Neural cell (in vitro differentiated cells): ENCODE results near the gene MARCHF4. TPM values are rescaled to one million over a fixed set of nuclear protein-coding genes. Genes with fewer than 3 reads are reported as not detected.

Experiments used
- H2AFZ ChIP-seq: fragments of 200-600, 300-800 bp; sonication (generic), shearing (Covaris generic); 2 replicates; pipeline ENCODE4 v1.6.0; 2014; ENCODE audit warnings: low read depth, mild to moderate bottlenecking, antibody characterized with exemption, low read length, moderate library complexity
- H3F3A ChIP-seq: fragments of 200-600 bp; shearing (Covaris generic); 2 replicates; pipeline ENCODE4 v1.6.1; 2016; ENCODE audit warnings: mild to moderate bottlenecking, moderate library complexity, mixed read lengths, antibody characterized with exemption, low read length; ENCODE audit not compliant: insufficient read depth, poor library complexity, severe bottlenecking
- H3K27ac ChIP-seq: fragments of 200-600, 300-800 bp; sonication (generic), shearing (Covaris generic); 2 replicates; pipeline ENCODE4 v1.5.1; 2014; ENCODE audit warnings: mild to moderate bottlenecking, low read length, moderate library complexity
- H3K27me3 ChIP-seq: fragments of 300-800, 200-600 bp; sonication (generic), shearing (Covaris generic); 2 replicates; pipeline ENCODE4 v1.6.0; 2014; ENCODE audit warnings: mild to moderate bottlenecking, low read depth, low read length, moderate library complexity; ENCODE audit not compliant: insufficient read depth
- H3K36me3 ChIP-seq: fragments of 300-800, 200-600 bp; sonication (generic), shearing (Covaris generic); 2 replicates; pipeline ENCODE4 v1.5.1; 2014; ENCODE audit warnings: mild to moderate bottlenecking, antibody characterized with exemption, low read length, moderate library complexity; ENCODE audit not compliant: insufficient read depth
- H3K4me2 ChIP-seq: fragments of 300-800, 200-600 bp; sonication (generic), shearing (Covaris generic); 2 replicates; pipeline ENCODE4 v1.6.0; 2014; ENCODE audit warnings: mild to moderate bottlenecking, low read length
- H3K4me3 ChIP-seq: fragments of 300-800, 200-600 bp; sonication (generic), shearing (Covaris generic); 2 replicates; pipeline ENCODE4 v1.5.1; 2014; ENCODE audit warnings: mild to moderate bottlenecking, low read length, moderate library complexity
- H3K79me2 ChIP-seq: fragments of 200-600 bp; shearing (Covaris generic); replicated peaks from 2 replicates; pipeline ENCODE4 v1.6.0; 2014; ENCODE audit warnings: mild to moderate bottlenecking, low read length, moderate library complexity; ENCODE audit not compliant: insufficient read depth
- H3K9ac ChIP-seq: fragments of 300-800, 200-600 bp; sonication (generic), shearing (Covaris generic); 2 replicates; pipeline ENCODE4 v1.6.1; 2016; ENCODE audit warnings: mild to moderate bottlenecking, low read length, mixed read lengths
- H3K9me2 ChIP-seq: fragments of 200-600 bp; shearing (Covaris generic); 2 replicates; pipeline ENCODE4 v1.6.1; 2016; ENCODE audit warnings: mild to moderate bottlenecking, low read length, mixed read lengths; ENCODE audit not compliant: insufficient read depth
- H3K9me3 ChIP-seq: fragments of 200-600, 300-800 bp; sonication (generic), shearing (Covaris generic); 2 replicates; pipeline ENCODE4 v1.6.1; 2016; ENCODE audit warnings: mild to moderate bottlenecking, mixed run types, low read length, moderate library complexity, mixed read lengths
- H4K20me1 ChIP-seq: fragments of 200-600 bp; shearing (Covaris generic); 2 replicates; pipeline ENCODE4 v1.6.1; 2016; ENCODE audit warnings: mild to moderate bottlenecking, mixed run types; ENCODE audit not compliant: insufficient read depth
- CTCF ChIP-seq: fragments of 450-650 bp; IDR thresholded peaks from 2 replicates; pipeline ENCODE4 v1.5.1; 2014; ENCODE audit warnings: antibody characterized with exemption, mild to moderate bottlenecking, moderate library complexity; ENCODE audit not compliant: poor library complexity, severe bottlenecking
- EP300 ChIP-seq: fragments of 450-650 bp; conservative IDR thresholded peaks from 2 replicates; pipeline ENCODE4 v1.6.1; 2014; ENCODE audit warnings: antibody characterized with exemption, mild to moderate bottlenecking, moderate library complexity; ENCODE audit not compliant: poor library complexity, severe bottlenecking
- EZH2 ChIP-seq: fragments of 200-600, 300-800 bp; shearing (Covaris generic), sonication (generic); IDR thresholded peaks from 2 replicates; pipeline ENCODE4 v1.6.1; 2014; ENCODE audit warnings: antibody characterized with exemption, low read length, borderline replicate concordance, mild to moderate bottlenecking; ENCODE audit not compliant: insufficient read depth, poor library complexity, severe bottlenecking
- MXI1 ChIP-seq: fragments of 450-650 bp; conservative IDR thresholded peaks from 2 replicates; pipeline ENCODE4 v1.6.1; 2014; ENCODE audit warnings: antibody characterized with exemption, mild to moderate bottlenecking; ENCODE audit not compliant: poor library complexity, severe bottlenecking
- POLR2AphosphoS5 ChIP-seq: IDR thresholded peaks from 2 replicates; pipeline ENCODE4 v1.6.1; 2012
- RAD21 ChIP-seq: fragments of 450-650 bp; conservative IDR thresholded peaks from 2 replicates; pipeline ENCODE4 v1.6.1; 2014; ENCODE audit warnings: antibody characterized with exemption, mild to moderate bottlenecking, moderate library complexity
- SMC3 ChIP-seq: fragments of 450-650 bp; conservative IDR thresholded peaks from 2 replicates; pipeline ENCODE4 v1.6.1; 2014; ENCODE audit warnings: antibody characterized with exemption, mild to moderate bottlenecking, moderate library complexity; ENCODE audit not compliant: poor library complexity
- TAF1 ChIP-seq: IDR thresholded peaks from 2 replicates; pipeline ENCODE4 v1.6.1; 2012; ENCODE audit warnings: low read depth
- polyA plus RNA-seq: library from polyadenylated mRNA; depleted of rRNA; stranded (reverse); fragments of >200 nt; gene quantifications from 2 replicates; pipeline ENCODE4 v1.2.3, GENCODE V29; 2014
- TF ChIP-seq, protein P1 (sequence below): IDR thresholded peaks from 2 replicates; pipeline ENCODE4 v1.6.1; 2012; ENCODE audit warnings: borderline replicate concordance

Gene MARCHF4
- polyA plus RNA-seq, 1 donor from 2014 or later = 10.1 TPM

DNA sequence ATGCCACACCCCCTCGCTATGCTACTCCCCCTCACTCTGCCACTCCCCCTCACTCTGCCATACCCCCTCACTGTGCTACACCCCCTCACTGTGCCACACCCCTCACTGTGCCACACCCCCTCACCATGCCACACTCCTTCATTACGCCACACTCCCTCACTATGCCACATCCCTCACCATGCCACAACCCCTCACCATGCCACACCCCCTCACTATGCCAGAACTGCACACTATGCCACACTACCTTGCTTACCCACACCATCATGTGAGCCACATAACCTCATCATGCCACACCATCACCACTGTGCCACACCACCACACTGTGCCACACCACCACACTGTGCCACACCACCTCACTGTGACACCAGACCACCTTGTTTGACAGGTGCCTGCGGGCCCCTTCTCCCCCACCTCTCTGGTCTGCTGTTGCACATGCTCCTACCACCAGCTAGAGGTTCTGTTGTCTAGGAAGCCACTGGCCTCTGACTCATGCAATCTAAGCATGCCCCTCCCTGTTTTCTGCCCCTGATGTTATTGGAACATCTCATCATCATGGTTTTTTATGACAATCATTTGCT is 22.0 kb downstream of the MARCHF4 start:
- no peaks in the 10 kb centered on the region for H3K36me3 ChIP-seq
- H4K20me1 ChIP-seq = no peaks in the 10 kb centered on the region
- no peaks in the 10 kb centered on the region for H3K9me3 ChIP-seq
- no peak overlapping the region for H3K4me3 ChIP-seq
- peak overlapping the region; percentile 85 for H3K27ac ChIP-seq
- H3K4me2 ChIP-seq = no peak overlapping the region
- no peaks in the 10 kb centered on the region for H3K9me2 ChIP-seq
- no peak overlapping the region for H2AFZ ChIP-seq
- peak overlapping the region; percentile 40 for H3K9ac ChIP-seq
- no peaks in the 10 kb centered on the region for H3F3A ChIP-seq
- no peaks in the 10 kb centered on the region for H3K27me3 ChIP-seq
- TF ChIP-seq POLR2AphosphoS5 (no peak), MXI1 (no peak), RAD21 (no peak)
- TF ChIP-seq, protein P1, sequence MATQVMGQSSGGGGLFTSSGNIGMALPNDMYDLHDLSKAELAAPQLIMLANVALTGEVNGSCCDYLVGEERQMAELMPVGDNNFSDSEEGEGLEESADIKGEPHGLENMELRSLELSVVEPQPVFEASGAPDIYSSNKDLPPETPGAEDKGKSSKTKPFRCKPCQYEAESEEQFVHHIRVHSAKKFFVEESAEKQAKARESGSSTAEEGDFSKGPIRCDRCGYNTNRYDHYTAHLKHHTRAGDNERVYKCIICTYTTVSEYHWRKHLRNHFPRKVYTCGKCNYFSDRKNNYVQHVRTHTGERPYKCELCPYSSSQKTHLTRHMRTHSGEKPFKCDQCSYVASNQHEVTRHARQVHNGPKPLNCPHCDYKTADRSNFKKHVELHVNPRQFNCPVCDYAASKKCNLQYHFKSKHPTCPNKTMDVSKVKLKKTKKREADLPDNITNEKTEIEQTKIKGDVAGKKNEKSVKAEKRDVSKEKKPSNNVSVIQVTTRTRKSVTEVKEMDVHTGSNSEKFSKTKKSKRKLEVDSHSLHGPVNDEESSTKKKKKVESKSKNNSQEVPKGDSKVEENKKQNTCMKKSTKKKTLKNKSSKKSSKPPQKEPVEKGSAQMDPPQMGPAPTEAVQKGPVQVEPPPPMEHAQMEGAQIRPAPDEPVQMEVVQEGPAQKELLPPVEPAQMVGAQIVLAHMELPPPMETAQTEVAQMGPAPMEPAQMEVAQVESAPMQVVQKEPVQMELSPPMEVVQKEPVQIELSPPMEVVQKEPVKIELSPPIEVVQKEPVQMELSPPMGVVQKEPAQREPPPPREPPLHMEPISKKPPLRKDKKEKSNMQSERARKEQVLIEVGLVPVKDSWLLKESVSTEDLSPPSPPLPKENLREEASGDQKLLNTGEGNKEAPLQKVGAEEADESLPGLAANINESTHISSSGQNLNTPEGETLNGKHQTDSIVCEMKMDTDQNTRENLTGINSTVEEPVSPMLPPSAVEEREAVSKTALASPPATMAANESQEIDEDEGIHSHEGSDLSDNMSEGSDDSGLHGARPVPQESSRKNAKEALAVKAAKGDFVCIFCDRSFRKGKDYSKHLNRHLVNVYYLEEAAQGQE = no peak
- no peaks in the 10 kb centered on the region for H3K79me2 ChIP-seq

GRCh38 chr2:216349366-216349765 is 22.9 kb downstream of the MARCHF4 start:
- peak overlapping the region; percentile 39 for H3K4me3 ChIP-seq
- H3K36me3 ChIP-seq = no peaks in the 10 kb centered on the region
- H3K9me2 ChIP-seq = no peaks in the 10 kb centered on the region
- H2AFZ ChIP-seq = peak overlapping the region; percentile 47
- no peaks in the 10 kb centered on the region for H4K20me1 ChIP-seq
- no peaks in the 10 kb centered on the region for H3F3A ChIP-seq
- no peaks in the 10 kb centered on the region for H3K27me3 ChIP-seq
- no peaks in the 10 kb centered on the region for H3K79me2 ChIP-seq
- H3K9me3 ChIP-seq = no peaks in the 10 kb centered on the region
- peak overlapping the region; percentile 85 for H3K27ac ChIP-seq
- TF ChIP-seq EP300 = no peak
- TF ChIP-seq POLR2AphosphoS5 = peak; percentile 82
- no peak for TF ChIP-seq EZH2
- TF ChIP-seq SMC3 = peak; percentile 50
- TF ChIP-seq MXI1 = peak; percentile 47
- peak; percentile 53 for TF ChIP-seq TAF1
- TF ChIP-seq RAD21 = peak; percentile 50
- TF ChIP-seq, protein P1 = peak; percentile 79
- TF ChIP-seq CTCF = no peak
- peak overlapping the region; percentile 40 for H3K9ac ChIP-seq
- H3K4me2 ChIP-seq = peak overlapping the region; percentile 31
